Ishikawa (cell line): ENCODE results near the gene TMEFF2.

ENCODE experiments used
- CREB1 ChIP-seq: IDR thresholded peaks from 2 replicates; pipeline ENCODE4 v1.6.1; 2012; ENCODE audit warnings: low read depth
- EP300 ChIP-seq: IDR thresholded peaks from 2 replicates; pipeline ENCODE4 v1.6.1; 2012; ENCODE audit warnings: borderline replicate concordance
- FOXM1 ChIP-seq: IDR thresholded peaks from 2 replicates; pipeline ENCODE4 v1.6.1; 2012; ENCODE audit warnings: low read depth, borderline replicate concordance
- RAD21 ChIP-seq: IDR thresholded peaks from 2 replicates; pipeline ENCODE4 v1.6.1; 2012; ENCODE audit warnings: low read depth
- YY1 ChIP-seq: IDR thresholded peaks from 2 replicates; pipeline ENCODE4 v1.6.1; 2012; ENCODE audit warnings: low read depth
- TF ChIP-seq, protein P1 (sequence below): IDR thresholded peaks from 2 replicates; pipeline ENCODE4 v1.6.1; 2012
- TF ChIP-seq, protein P2 (sequence below): IDR thresholded peaks from 2 replicates; pipeline ENCODE4 v1.6.1; 2012

DNA sequence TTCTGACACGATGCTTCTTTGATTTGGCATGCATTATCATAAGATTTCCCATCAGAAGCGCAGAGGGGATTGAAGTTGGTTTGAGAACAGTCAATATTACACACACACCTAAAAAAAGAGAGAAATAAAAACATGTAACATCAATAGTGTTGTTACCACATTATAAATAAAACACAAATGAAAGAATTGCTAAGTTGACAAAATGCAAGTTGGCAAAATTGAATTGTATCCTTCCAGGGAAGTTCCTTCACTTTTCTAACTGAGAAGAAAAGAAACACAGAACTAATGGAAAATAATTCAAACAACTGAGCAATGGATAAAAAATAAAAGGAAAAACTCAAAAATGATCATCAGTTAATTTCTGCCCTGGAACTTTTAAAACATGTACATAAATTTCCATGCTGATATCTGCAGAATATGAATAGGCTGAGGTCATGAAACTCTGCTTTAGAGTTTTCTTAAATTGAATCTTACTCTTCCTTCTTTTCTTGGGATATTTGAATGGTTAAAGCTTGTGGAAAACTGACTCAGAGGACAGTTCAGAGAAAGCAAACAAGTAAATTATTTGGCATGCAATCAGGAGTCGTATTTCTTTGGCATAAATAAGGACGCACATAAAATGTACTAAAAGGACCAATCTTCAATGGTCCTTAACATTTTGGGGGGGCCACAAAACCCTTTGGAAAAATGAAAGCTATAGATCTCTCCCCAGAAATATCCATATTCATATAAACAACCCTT lies 195.5 kb downstream of the TMEFF2 start:
- TF ChIP-seq RAD21 (no peak), YY1 (no peak), CREB1 (no peak), FOXM1 (no peak), EP300 (no peak)
- TF ChIP-seq, protein P1, sequence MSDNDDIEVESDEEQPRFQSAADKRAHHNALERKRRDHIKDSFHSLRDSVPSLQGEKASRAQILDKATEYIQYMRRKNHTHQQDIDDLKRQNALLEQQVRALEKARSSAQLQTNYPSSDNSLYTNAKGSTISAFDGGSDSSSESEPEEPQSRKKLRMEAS: no peak
- TF ChIP-seq, protein P2, sequence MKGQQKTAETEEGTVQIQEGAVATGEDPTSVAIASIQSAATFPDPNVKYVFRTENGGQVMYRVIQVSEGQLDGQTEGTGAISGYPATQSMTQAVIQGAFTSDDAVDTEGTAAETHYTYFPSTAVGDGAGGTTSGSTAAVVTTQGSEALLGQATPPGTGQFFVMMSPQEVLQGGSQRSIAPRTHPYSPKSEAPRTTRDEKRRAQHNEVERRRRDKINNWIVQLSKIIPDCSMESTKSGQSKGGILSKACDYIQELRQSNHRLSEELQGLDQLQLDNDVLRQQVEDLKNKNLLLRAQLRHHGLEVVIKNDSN: no peak
